Mammary epithelial cell (primary cell): ENCODE results near the gene RALGPS2.

ENCODE experiments used
- CTCF ChIP-seq, 2 donors: IDR thresholded peaks in 1 of 2; conservative IDR thresholded peaks in 1 of 2; 2 replicates each; pipeline ENCODE4 v1.5.1; 2011 to 2012; ENCODE audit warnings: inconsistent platforms in 2 of 2, low read length in 2 of 2, mild to moderate bottlenecking in 2 of 2, control low read depth in 1 of 2, low read depth in 1 of 2; ENCODE audit not compliant: insufficient read depth in 1 of 2; ENCODE audit errors: extremely low read depth in 1 of 2
- EZH2 ChIP-seq: IDR thresholded peaks from 2 replicates; pipeline ENCODE4 v1.6.1; 2012; ENCODE audit warnings: low read length, inconsistent platforms, borderline replicate concordance

GRCh38 chr1:178825167-178825566 is 100.1 kb downstream of the RALGPS2 start:
- TF ChIP-seq CTCF (conservative IDR thresholded peaks at IDR 0.05 in 1 of 2, IDR thresholded peaks at IDR 0.05 in 1 of 2; ENCODE audit: extremely low read depth in 1 of 2, insufficient read depth in 1 of 2, low read depth in 1 of 2, low read length in 2 of 2), result no peak
- no peak for TF ChIP-seq EZH2
